Neuronal stem cell (in vitro differentiated cells): ENCODE data around the gene PIK3CD.

Experiments
- DNase-seq: peaks from one replicate; pipeline ENCODE4 v3.0.0-alpha.2; 2013; ENCODE audit warnings: low spot score
- H2AFZ ChIP-seq: one replicate; pipeline ENCODE4 v1.6.1; 2013; ENCODE audit warnings: mild to moderate bottlenecking, low read length, inconsistent platforms
- H2AK5ac ChIP-seq: 2 replicates; pipeline ENCODE4 v1.6.1; 2013; ENCODE audit warnings: low read depth, mild to moderate bottlenecking, inconsistent platforms, low read length, moderate library complexity, mixed read lengths
- H2BK120ac ChIP-seq: 2 replicates; pipeline ENCODE4 v1.6.1; 2013; ENCODE audit warnings: low read depth, mild to moderate bottlenecking, inconsistent platforms, low read length, moderate library complexity, mixed read lengths
- H2BK12ac ChIP-seq: one replicate; pipeline ENCODE4 v1.6.1; 2013; ENCODE audit warnings: low read length, inconsistent platforms
- H2BK15ac ChIP-seq: 2 replicates; pipeline ENCODE4 v1.6.1; 2013; ENCODE audit warnings: mild to moderate bottlenecking, low read length, inconsistent platforms, mixed read lengths
- H2BK5ac ChIP-seq: one replicate; pipeline ENCODE4 v1.6.1; 2013; ENCODE audit warnings: inconsistent platforms, mild to moderate bottlenecking, low read length, moderate library complexity
- H3K14ac ChIP-seq: one replicate; pipeline ENCODE4 v1.6.1; 2013; ENCODE audit warnings: low read length, inconsistent platforms
- H3K18ac ChIP-seq: 2 replicates; pipeline ENCODE4 v1.6.1; 2013; ENCODE audit warnings: low read length, inconsistent platforms
- H3K23ac ChIP-seq: 2 replicates; pipeline ENCODE4 v1.6.1; 2013; ENCODE audit warnings: low read depth, mild to moderate bottlenecking, mixed read lengths, low read length, inconsistent platforms; ENCODE audit not compliant: poor library complexity
- H3K27ac ChIP-seq: replicated peaks from 3 replicates; pipeline ENCODE4 v1.5.1; 2013; ENCODE audit warnings: low read length, inconsistent platforms
- H3K27me3 ChIP-seq, 3 experiments: 2 replicates each; pipeline ENCODE4 v1.6.1; 2013; ENCODE audit warnings: low read length in 3 of 3, mild to moderate bottlenecking in 2 of 3, inconsistent platforms in 1 of 3, low read depth in 1 of 3, mixed read lengths in 1 of 3, moderate library complexity in 1 of 3; ENCODE audit not compliant: control insufficient read depth in 3 of 3, insufficient read depth in 3 of 3
- H3K36me3 ChIP-seq, 2 donors: replicated peaks in 1 of 2; 2 replicates each; pipeline ENCODE4 v1.6.1; 2013; ENCODE audit warnings: low read length in 2 of 2; ENCODE audit not compliant: control insufficient read depth in 2 of 2, insufficient read depth in 2 of 2
- H3K4ac ChIP-seq: 2 replicates; pipeline ENCODE4 v1.6.1; 2013; ENCODE audit warnings: inconsistent platforms, mild to moderate bottlenecking, low read length, moderate library complexity
- H3K4me1 ChIP-seq, 2 donors: 1 replicate in 1 of 2; 2 replicates in 1 of 2; pipeline ENCODE4 v1.6.1; 2013; ENCODE audit warnings: low read length in 2 of 2, low read depth in 1 of 2; ENCODE audit not compliant: control insufficient read depth in 2 of 2, insufficient read depth in 1 of 2
- H3K4me2 ChIP-seq: one replicate; pipeline ENCODE4 v1.6.1; 2013; ENCODE audit warnings: mild to moderate bottlenecking, low read length, inconsistent platforms; ENCODE audit not compliant: insufficient read depth, poor library complexity, severe bottlenecking
- H3K4me3 ChIP-seq, 2 donors: 2 replicates each; pipeline ENCODE4 v1.5.1; 2013; ENCODE audit warnings: low read length in 2 of 2, mild to moderate bottlenecking in 2 of 2, inconsistent platforms in 1 of 2, moderate library complexity in 1 of 2
- H3K79me1 ChIP-seq: one replicate; pipeline ENCODE4 v1.6.1; 2013; ENCODE audit warnings: low read depth, mild to moderate bottlenecking, inconsistent platforms, low read length, moderate library complexity
- H3K9ac ChIP-seq: one replicate; pipeline ENCODE4 v1.6.1; 2013; ENCODE audit warnings: mild to moderate bottlenecking, low read depth, low read length, inconsistent platforms; ENCODE audit not compliant: poor library complexity
- H3K9me3 ChIP-seq, 2 donors: replicated peaks in 1 of 2; 2 replicates each; pipeline versions ENCODE3 to v1.6.1; 2013; ENCODE audit warnings: low read length in 2 of 2, mild to moderate bottlenecking in 2 of 2, inconsistent platforms in 1 of 2, low read depth in 1 of 2, mixed read lengths in 1 of 2, moderate library complexity in 1 of 2; ENCODE audit not compliant: control insufficient read depth in 2 of 2, insufficient read depth in 1 of 2
- H4K8ac ChIP-seq: one replicate; pipeline ENCODE4 v1.6.1; 2013; ENCODE audit warnings: low read depth, mild to moderate bottlenecking, inconsistent platforms, low read length, moderate library complexity
- H4K91ac ChIP-seq: one replicate; pipeline ENCODE4 v1.6.1; 2013; ENCODE audit warnings: low read length, low read depth, mild to moderate bottlenecking, inconsistent platforms; ENCODE audit not compliant: poor library complexity
- WGBS, 2 donors: extraction: QIAGEN DNeasy Blood & Tissue Kit; methylation state at CpG; one replicate each; pipeline ENCODE4 v1.1.7; 2013; ENCODE audit warnings: missing lambda C conversion rate in 2 of 2, mixed read lengths in 1 of 2; ENCODE audit not compliant: insufficient read length in 2 of 2, insufficient replicate concordance in 1 of 2; ENCODE audit errors: extremely low coverage in 2 of 2; 5-methylcytosine and 5-hydroxymethylcytosine counted together

The PIK3CD gene

GRCh38 chr1:9726406-9726805 is 74.9 kb downstream of the PIK3CD start:
- Histone ChIP-seq H4K91ac (no peak overlapping the region), H3K4me1 (peaks cover 0 to 2% of the 10 kb centered on the region in 2 donors), H3K9me3 (peaks cover 0 to 4% of the 10 kb centered on the region in 2 donors), H3K4me3 (no peak overlapping the region), H2BK5ac (no peak overlapping the region), H3K79me1 (peaks cover 2% of the 10 kb centered on the region), H2BK15ac (no peak overlapping the region), H3K27me3 (no peaks in the 10 kb centered on the region), H3K4me2 (no peak overlapping the region), H2BK120ac (no peak overlapping the region), H4K8ac (no peak overlapping the region), H3K23ac (no peak overlapping the region), H3K14ac (no peak overlapping the region), H3K4ac (no peak overlapping the region), H3K27ac (no peak overlapping the region), H2AK5ac (no peak overlapping the region), H3K36me3 (peaks cover 20 to 40% of the 10 kb centered on the region in 2 donors), H3K18ac (no peak overlapping the region), H3K9ac (no peak overlapping the region), H2BK12ac (no peak overlapping the region), H2AFZ (no peak overlapping the region)
- DNase-seq: no peak
- no CpG with 5 or more reads among the region's 6 CpGs for WGBS, 2 donors

GRCh38 chr1:9726905-9727595 is 75.5 kb downstream of the PIK3CD start:
- H4K8ac ChIP-seq: no peak overlapping the region
- H3K4ac ChIP-seq: no peak overlapping the region
- H2BK12ac ChIP-seq: no peak overlapping the region
- no peak overlapping the region for H2BK15ac ChIP-seq
- H3K9me3 ChIP-seq: peaks cover 0 to 4% of the 10 kb centered on the region in 2 donors
- no peak overlapping the region for H2BK120ac ChIP-seq
- H2AK5ac ChIP-seq: no peak overlapping the region
- no peak overlapping the region for H3K14ac ChIP-seq
- no peak overlapping the region for H3K27ac ChIP-seq
- H3K79me1 ChIP-seq: peaks cover 2% of the 10 kb centered on the region
- no peak for DNase-seq
- H3K9ac ChIP-seq: no peak overlapping the region
- H3K18ac ChIP-seq: no peak overlapping the region
- H2BK5ac ChIP-seq: no peak overlapping the region
- no CpG with 5 or more reads among the region's 25 CpGs for WGBS, 2 donors
- peaks cover 25 to 47% of the 10 kb centered on the region in 2 donors for H3K36me3 ChIP-seq
- no peak overlapping the region for H3K23ac ChIP-seq
- no peak overlapping the region for H2AFZ ChIP-seq
- no peaks in the 10 kb centered on the region for H3K27me3 ChIP-seq
- H3K4me2 ChIP-seq: no peak overlapping the region
- H3K4me3 ChIP-seq: no peak overlapping the region
- H3K4me1 ChIP-seq: no peaks in the 10 kb centered on the region
- H4K91ac ChIP-seq: no peak overlapping the region

GRCh38 chr1:9728451-9729295 is 77.1 kb downstream of the PIK3CD start:
- H2AFZ ChIP-seq: no peak overlapping the region

DNA sequence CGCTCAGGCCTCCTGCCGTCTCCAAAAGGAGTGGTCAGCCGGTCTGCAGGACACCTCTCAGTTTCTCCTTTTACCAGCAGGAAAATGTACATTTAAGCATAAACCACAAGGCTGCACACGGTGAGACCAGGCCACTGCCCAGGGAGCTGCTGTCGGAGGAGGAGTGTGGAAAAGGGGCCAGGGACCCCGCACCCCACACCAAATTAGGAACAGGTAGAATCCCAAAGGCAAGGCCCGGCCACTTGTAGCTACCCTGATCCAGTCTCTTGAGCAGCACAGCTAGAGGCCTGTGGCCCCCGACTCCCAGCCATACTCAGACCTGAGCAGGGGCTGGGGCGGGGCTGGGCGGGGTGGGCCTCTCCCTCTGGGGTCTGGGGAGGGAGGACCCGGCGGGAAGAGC is 78.0 kb downstream of the PIK3CD start:
- Histone ChIP-seq H3K9ac (no peak overlapping the region), H3K36me3 (peaks cover 45 to 72% of the 10 kb centered on the region in 2 donors), H3K27me3 (no peaks in the 10 kb centered on the region), H2BK5ac (no peak overlapping the region), H3K23ac (no peak overlapping the region), H3K4ac (no peak overlapping the region), H3K79me1 (peaks cover 2% of the 10 kb centered on the region), H4K91ac (no peak overlapping the region), H3K4me2 (no peak overlapping the region), H2BK12ac (no peak overlapping the region), H3K27ac (no peak overlapping the region), H2BK120ac (no peak overlapping the region), H3K4me3 (no peak overlapping the region), H3K4me1 (no peaks in the 10 kb centered on the region), H3K18ac (no peak overlapping the region), H4K8ac (no peak overlapping the region), H3K14ac (no peak overlapping the region), H3K9me3 (peaks cover 0 to 9% of the 10 kb centered on the region in 2 donors), H2AK5ac (no peak overlapping the region), H2BK15ac (no peak overlapping the region), H2AFZ (no peak overlapping the region)
- no CpG with 5 or more reads among the region's 12 CpGs for WGBS, 2 donors
- no peak for DNase-seq

More at GRCh38 chr1:9728451-9729295, 77.1 kb downstream of the PIK3CD start:
- WGBS, 2 donors: no CpG with 5 or more reads among the region's 33 CpGs
- Histone ChIP-seq H2BK12ac (no peak overlapping the region), H2BK15ac (no peak overlapping the region), H3K79me1 (peaks cover 2% of the 10 kb centered on the region), H3K9me3 (peaks cover 0 to 7% of the 10 kb centered on the region in 2 donors), H3K14ac (no peak overlapping the region), H4K8ac (no peak overlapping the region), H3K23ac (no peak overlapping the region), H3K4me3 (no peak overlapping the region), H3K36me3 (peaks cover 39 to 63% of the 10 kb centered on the region in 2 donors), H3K18ac (no peak overlapping the region), H3K4me2 (no peak overlapping the region), H3K4ac (no peak overlapping the region), H3K9ac (no peak overlapping the region), H2AK5ac (no peak overlapping the region), H3K4me1 (no peaks in the 10 kb centered on the region), H3K27me3 (no peaks in the 10 kb centered on the region), H4K91ac (no peak overlapping the region), H2BK5ac (no peak overlapping the region), H2BK120ac (no peak overlapping the region), H3K27ac (no peak overlapping the region)
- DNase-seq: no peak
